Liver (tissue), 9 donors: ENCODE results near the gene CLN6. TPM values are rescaled to one million over a fixed set of nuclear protein-coding genes. Genes with fewer than 3 reads are reported as not detected.

Experiments
- DNase-seq: peaks from one replicate; pipeline ENCODE4 v3.0.0-alpha.2; 2017; ENCODE audit warnings: low spot score
- H3K27ac ChIP-seq, 2 donors: one replicate each; pipeline ENCODE4 v1.7.0; 2013; ENCODE audit warnings: inconsistent platforms in 2 of 2, low read length in 2 of 2, control low read depth in 1 of 2, low read depth in 1 of 2, mild to moderate bottlenecking in 1 of 2
- H3K27me3 ChIP-seq, 4 donors: one replicate each; pipeline versions ENCODE4 v1.6.1 to v1.7.0; 2013; ENCODE audit warnings: low read length in 3 of 4, inconsistent platforms in 1 of 4, mild to moderate bottlenecking in 1 of 4, moderate library complexity in 1 of 4; ENCODE audit not compliant: control insufficient read depth in 4 of 4, insufficient read depth in 4 of 4
- H3K36me3 ChIP-seq, 4 donors: one replicate each; pipeline versions ENCODE4 v1.6.1 to v1.7.0; 2013; ENCODE audit warnings: low read length in 3 of 4, mild to moderate bottlenecking in 3 of 4, low read depth in 1 of 4, moderate library complexity in 1 of 4; ENCODE audit not compliant: control insufficient read depth in 4 of 4, insufficient read depth in 3 of 4
- H3K4me1 ChIP-seq, 4 donors: one replicate each; pipeline versions ENCODE4 v1.6.1 to v1.7.0; 2013; ENCODE audit warnings: low read length in 3 of 4, mild to moderate bottlenecking in 3 of 4, moderate library complexity in 1 of 4; ENCODE audit not compliant: control insufficient read depth in 4 of 4, insufficient read depth in 4 of 4
- H3K4me3 ChIP-seq, 3 donors: one replicate each; pipeline versions ENCODE4 v1.6.1 to v1.7.0; 2013; ENCODE audit warnings: low read length in 3 of 3, control low read depth in 1 of 3, low read depth in 1 of 3, mild to moderate bottlenecking in 1 of 3
- H3K9ac ChIP-seq, 2 donors: one replicate each; pipeline ENCODE4 v1.7.0; 2013; ENCODE audit warnings: low read length in 2 of 2, mild to moderate bottlenecking in 2 of 2, moderate library complexity in 2 of 2, control low read depth in 1 of 2, low read depth in 1 of 2
- H3K9me3 ChIP-seq, 4 donors: one replicate each; pipeline versions ENCODE4 v1.6.1 to v1.7.0; 2013; ENCODE audit warnings: low read length in 3 of 4; ENCODE audit not compliant: control insufficient read depth in 4 of 4
- ATF3 ChIP-seq: IDR thresholded peaks from 2 replicates; pipeline ENCODE4 v1.6.1; 2016; ENCODE audit warnings: antibody characterized with exemption
- EGR1 ChIP-seq, 2 donors: IDR thresholded peaks; 2 replicates each; pipeline ENCODE4 v1.6.1; 2016 to 2018; ENCODE audit warnings: antibody characterized with exemption in 2 of 2, low read depth in 2 of 2
- FOXA1 ChIP-seq: IDR thresholded peaks from 2 replicates; pipeline ENCODE4 v1.6.1; 2016; ENCODE audit warnings: antibody characterized with exemption
- FOXA2 ChIP-seq: IDR thresholded peaks from 2 replicates; pipeline ENCODE4 v1.6.1; 2016; ENCODE audit warnings: antibody characterized with exemption
- GABPA ChIP-seq, 2 donors: IDR thresholded peaks in 1 of 2; conservative IDR thresholded peaks in 1 of 2; 2 replicates each; pipeline ENCODE4 v1.6.1; 2016; ENCODE audit warnings: antibody characterized with exemption in 2 of 2, mild to moderate bottlenecking in 1 of 2, moderate library complexity in 1 of 2
- HNF4A ChIP-seq, 2 donors: conservative IDR thresholded peaks; 2 replicates each; pipeline ENCODE4 v1.6.1; 2016; ENCODE audit warnings: antibody characterized with exemption in 2 of 2, mild to moderate bottlenecking in 2 of 2
- HNF4G ChIP-seq: IDR thresholded peaks from 2 replicates; pipeline ENCODE4 v1.6.1; 2016; ENCODE audit warnings: antibody characterized with exemption
- JUND ChIP-seq, 2 donors: IDR thresholded peaks; 2 replicates each; pipeline ENCODE4 v1.6.1; 2016; ENCODE audit warnings: antibody characterized with exemption in 2 of 2
- MAX ChIP-seq: IDR thresholded peaks from 2 replicates; pipeline ENCODE4 v1.6.1; 2016; ENCODE audit warnings: antibody characterized with exemption
- NR2F2 ChIP-seq: IDR thresholded peaks from 2 replicates; pipeline ENCODE4 v1.6.1; 2016; ENCODE audit warnings: antibody characterized with exemption
- RAD21 ChIP-seq, 2 donors: IDR thresholded peaks; 2 replicates each; pipeline ENCODE4 v1.6.1; 2016; ENCODE audit warnings: antibody characterized with exemption in 2 of 2, mild to moderate bottlenecking in 2 of 2
- RXRA ChIP-seq, 2 donors: IDR thresholded peaks; 2 replicates each; pipeline ENCODE4 v1.6.1; 2017 to 2018; ENCODE audit warnings: antibody characterized with exemption in 2 of 2, mild to moderate bottlenecking in 1 of 2
- SP1 ChIP-seq: IDR thresholded peaks from 2 replicates; pipeline ENCODE4 v1.6.1; 2018; ENCODE audit warnings: antibody characterized with exemption, mild to moderate bottlenecking
- TAF1 ChIP-seq: conservative IDR thresholded peaks from 2 replicates; pipeline ENCODE4 v1.6.1; 2016; ENCODE audit warnings: antibody characterized with exemption, mild to moderate bottlenecking
- YY1 ChIP-seq: IDR thresholded peaks from 2 replicates; pipeline ENCODE4 v1.6.1; 2016; ENCODE audit warnings: antibody characterized with exemption, mild to moderate bottlenecking
- ZBTB33 ChIP-seq: IDR thresholded peaks from 2 replicates; pipeline ENCODE4 v1.6.1; 2016; ENCODE audit warnings: antibody characterized with exemption
- WGBS: extraction: QIAGEN DNeasy Blood & Tissue Kit; methylation state at CpG from one replicate; pipeline ENCODE4 v1.1.7; 2013; 5-methylcytosine and 5-hydroxymethylcytosine counted together
- polyA plus RNA-seq, 2 donors: library from polyadenylated mRNA; stranded (reverse) in 1 of 2; unstranded in 1 of 2; fragments of 200-250 nt in 1 of 2; fragments of >200 nt in 1 of 2; fragmentation: Nextera tagmentation in 1 of 2; extraction: Ambion mirVana in 1 of 2; gene quantifications; one replicate each; pipeline versions ENCODE4 v1.2.1 to v1.2.3, GENCODE V29; 2013 to 2015
- total RNA-seq, 2 donors: library from RNA; depleted of rRNA; stranded (reverse); fragments of >200 nt; gene quantifications; one replicate each; pipeline ENCODE4 v1.2.3, GENCODE V29; 2014
- TF ChIP-seq, protein P1 (sequence below): IDR thresholded peaks from 2 replicates; pipeline ENCODE4 v1.6.1; 2016; ENCODE audit warnings: antibody characterized with exemption, mild to moderate bottlenecking
- TF ChIP-seq, protein P2 (sequence below): fragments of 150-350 bp; IDR thresholded peaks from 2 replicates; pipeline ENCODE4 v1.5.1; 2017; ENCODE audit warnings: improper control_type of control experiment, low read depth, low read length; ENCODE audit not compliant: missing input control
- donor health status: healthy.
- donor health status: healthy.
- donor health status: healthy.
- donor health status: healthy.
- donor health status: healthy.

The CLN6 gene
- total and polyA plus RNA-seq, 4 donors: 7.2 to 21.2 (median 15.4) TPM

- no peak for TF ChIP-seq HNF4A (conservative IDR thresholded peaks at IDR 0.05)
- peaks cover 0 to 18% (median 8%) of the 10 kb centered on the region in 4 donors for H3K4me1 ChIP-seq
- no peak overlapping the region for H3K9ac ChIP-seq
- 88% methylated on average over 11 of the region's 11 CpGs for WGBS
- H3K4me3 ChIP-seq: no peak overlapping the region
- H3K9me3 ChIP-seq: no peaks in the 10 kb centered on the region
- H3K36me3 ChIP-seq: peaks cover 0 to 4% (median 1%) of the 10 kb centered on the region in 4 donors
- DNase-seq: no peak
- no peaks in the 10 kb centered on the region for H3K27me3 ChIP-seq
- H3K27ac ChIP-seq: no peak overlapping the region
Observed at GRCh38 chr15:68197661-68198437, 31.7 kb downstream of the CLN6 start.

DNA sequence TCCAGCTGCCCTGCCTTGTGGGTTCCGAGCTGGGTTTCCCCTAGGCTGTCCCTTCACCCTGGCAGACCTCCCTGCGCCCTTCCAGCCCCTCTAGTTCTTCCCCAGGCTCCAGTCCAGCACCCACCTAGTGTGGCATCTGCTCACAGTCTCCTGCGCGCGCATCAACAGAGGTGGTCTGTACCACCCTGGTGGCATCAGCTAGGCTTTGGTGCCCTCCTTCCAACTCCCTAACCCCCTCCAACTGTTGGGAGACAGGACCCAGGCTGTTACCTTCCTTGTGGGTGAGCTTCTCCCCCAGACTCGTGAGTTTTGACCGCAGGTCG is 32.4 kb downstream of the CLN6 start:
- H3K4me1 ChIP-seq: peaks cover 0 to 21% (median 9%) of the 10 kb centered on the region in 4 donors
- peaks cover 2 to 4% (median 3%) of the 10 kb centered on the region in 4 donors for H3K36me3 ChIP-seq
- no peak overlapping the region for H3K4me3 ChIP-seq
- no peaks in the 10 kb centered on the region for H3K9me3 ChIP-seq
- WGBS: 97% methylated on average over 8 of the region's 8 CpGs
- no peaks in the 10 kb centered on the region for H3K27me3 ChIP-seq
- no peak for DNase-seq
- H3K27ac ChIP-seq: no peak overlapping the region
- no peak overlapping the region for H3K9ac ChIP-seq
- TF ChIP-seq EGR1 (IDR thresholded peaks at IDR 0.05; ENCODE audit: low read depth in 2 of 2): no peak
- TF ChIP-seq HNF4G: no peak
- no peak for TF ChIP-seq MAX
- TF ChIP-seq GABPA (IDR thresholded peaks at IDR 0.05 in 1 of 2, conservative IDR thresholded peaks at IDR 0.05 in 1 of 2): no peak
- TF ChIP-seq FOXA1: no peak
- TF ChIP-seq FOXA2: no peak
- TF ChIP-seq ATF3: no peak
- TF ChIP-seq RAD21 (IDR thresholded peaks at IDR 0.05): no peak
- TF ChIP-seq HNF4A (conservative IDR thresholded peaks at IDR 0.05): no peak
- TF ChIP-seq SP1: no peak
- TF ChIP-seq TAF1: no peak
- no peak for TF ChIP-seq YY1
- no peak for TF ChIP-seq ZBTB33
- TF ChIP-seq NR2F2: no peak
- TF ChIP-seq, protein P1, sequence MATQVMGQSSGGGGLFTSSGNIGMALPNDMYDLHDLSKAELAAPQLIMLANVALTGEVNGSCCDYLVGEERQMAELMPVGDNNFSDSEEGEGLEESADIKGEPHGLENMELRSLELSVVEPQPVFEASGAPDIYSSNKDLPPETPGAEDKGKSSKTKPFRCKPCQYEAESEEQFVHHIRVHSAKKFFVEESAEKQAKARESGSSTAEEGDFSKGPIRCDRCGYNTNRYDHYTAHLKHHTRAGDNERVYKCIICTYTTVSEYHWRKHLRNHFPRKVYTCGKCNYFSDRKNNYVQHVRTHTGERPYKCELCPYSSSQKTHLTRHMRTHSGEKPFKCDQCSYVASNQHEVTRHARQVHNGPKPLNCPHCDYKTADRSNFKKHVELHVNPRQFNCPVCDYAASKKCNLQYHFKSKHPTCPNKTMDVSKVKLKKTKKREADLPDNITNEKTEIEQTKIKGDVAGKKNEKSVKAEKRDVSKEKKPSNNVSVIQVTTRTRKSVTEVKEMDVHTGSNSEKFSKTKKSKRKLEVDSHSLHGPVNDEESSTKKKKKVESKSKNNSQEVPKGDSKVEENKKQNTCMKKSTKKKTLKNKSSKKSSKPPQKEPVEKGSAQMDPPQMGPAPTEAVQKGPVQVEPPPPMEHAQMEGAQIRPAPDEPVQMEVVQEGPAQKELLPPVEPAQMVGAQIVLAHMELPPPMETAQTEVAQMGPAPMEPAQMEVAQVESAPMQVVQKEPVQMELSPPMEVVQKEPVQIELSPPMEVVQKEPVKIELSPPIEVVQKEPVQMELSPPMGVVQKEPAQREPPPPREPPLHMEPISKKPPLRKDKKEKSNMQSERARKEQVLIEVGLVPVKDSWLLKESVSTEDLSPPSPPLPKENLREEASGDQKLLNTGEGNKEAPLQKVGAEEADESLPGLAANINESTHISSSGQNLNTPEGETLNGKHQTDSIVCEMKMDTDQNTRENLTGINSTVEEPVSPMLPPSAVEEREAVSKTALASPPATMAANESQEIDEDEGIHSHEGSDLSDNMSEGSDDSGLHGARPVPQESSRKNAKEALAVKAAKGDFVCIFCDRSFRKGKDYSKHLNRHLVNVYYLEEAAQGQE: no peak
- TF ChIP-seq, protein P2, sequence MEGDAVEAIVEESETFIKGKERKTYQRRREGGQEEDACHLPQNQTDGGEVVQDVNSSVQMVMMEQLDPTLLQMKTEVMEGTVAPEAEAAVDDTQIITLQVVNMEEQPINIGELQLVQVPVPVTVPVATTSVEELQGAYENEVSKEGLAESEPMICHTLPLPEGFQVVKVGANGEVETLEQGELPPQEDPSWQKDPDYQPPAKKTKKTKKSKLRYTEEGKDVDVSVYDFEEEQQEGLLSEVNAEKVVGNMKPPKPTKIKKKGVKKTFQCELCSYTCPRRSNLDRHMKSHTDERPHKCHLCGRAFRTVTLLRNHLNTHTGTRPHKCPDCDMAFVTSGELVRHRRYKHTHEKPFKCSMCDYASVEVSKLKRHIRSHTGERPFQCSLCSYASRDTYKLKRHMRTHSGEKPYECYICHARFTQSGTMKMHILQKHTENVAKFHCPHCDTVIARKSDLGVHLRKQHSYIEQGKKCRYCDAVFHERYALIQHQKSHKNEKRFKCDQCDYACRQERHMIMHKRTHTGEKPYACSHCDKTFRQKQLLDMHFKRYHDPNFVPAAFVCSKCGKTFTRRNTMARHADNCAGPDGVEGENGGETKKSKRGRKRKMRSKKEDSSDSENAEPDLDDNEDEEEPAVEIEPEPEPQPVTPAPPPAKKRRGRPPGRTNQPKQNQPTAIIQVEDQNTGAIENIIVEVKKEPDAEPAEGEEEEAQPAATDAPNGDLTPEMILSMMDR: no peak
- no peak for TF ChIP-seq JUND (IDR thresholded peaks at IDR 0.05)
- no peak for TF ChIP-seq RXRA (IDR thresholded peaks at IDR 0.05)
